Right ventricle myocardium inferior (tissue), 1 donor: ENCODE results near the gene SLAMF1. TPM values are rescaled to one million over a fixed set of nuclear protein-coding genes. Genes with fewer than 3 reads are reported as not detected.

Experiments
- total RNA-seq: library from RNA; stranded (reverse); fragmentation: NEBNext Ultra II Directional; extraction: Animal tissue kit (Norgen Biotek cat#: 25700); gene quantifications from one replicate; pipeline ENCODE4 v1.2.1, GENCODE V29; 2021
- donor health status: DM: no; HTN: yes; CAD: no; lungs with severe emphysema.

SLAMF1 gene
- total RNA-seq, 1 donor from 2014 or later = 0.24 TPM

Other genes with a start within 250 kb of the SLAMF1 start
- gene VANGL2, start 246.5 kb downstream of the SLAMF1 start, total RNA-seq = 2.0 TPM
- 0.46 TPM for gene SLAMF6, start 123.8 kb downstream of the SLAMF1 start, total RNA-seq
- 3.4 TPM for gene CD84, start 67.5 kb downstream of the SLAMF1 start, total RNA-seq
- gene CD48, start 64.8 kb upstream of the SLAMF1 start, total RNA-seq = 2.0 TPM
- gene SLAMF7, start 92.2 kb upstream of the SLAMF1 start, total RNA-seq = 0.46 TPM
- not detected for gene LY9, start 149.1 kb upstream of the SLAMF1 start, total RNA-seq
- 0.70 TPM for gene CD244, start 215.8 kb upstream of the SLAMF1 start, total RNA-seq
- gene ITLN1, start 238.1 kb upstream of the SLAMF1 start, total RNA-seq = 9.2 TPM